ENCODE results near the gene ARID5B. TPM values are rescaled to one million over a fixed set of nuclear protein-coding genes. Genes with fewer than 3 reads are reported as not detected.

ARID5B gene
- total RNA-seq, 2 donors from 2014 or later = 67.9 to 90.1 TPM

DNA sequence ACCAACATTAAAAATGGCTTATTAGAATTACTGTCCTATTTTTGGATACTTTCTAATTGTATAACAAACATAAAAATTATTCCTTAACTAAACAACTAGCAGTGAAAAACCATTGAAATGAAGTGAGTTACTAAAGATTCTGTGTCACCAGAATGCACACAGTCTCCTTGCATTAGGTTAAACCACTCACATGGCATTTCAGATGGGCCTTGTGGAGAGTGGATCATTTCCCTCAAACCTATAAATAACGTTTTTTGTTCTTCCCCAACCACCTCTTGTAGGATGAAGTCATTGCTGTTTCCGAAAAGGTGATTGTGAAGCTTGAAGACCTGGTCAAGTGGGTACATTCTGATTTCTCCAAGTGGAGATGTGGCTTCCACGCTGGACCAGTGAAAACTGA is 38.4 kb downstream of the ARID5B start:
- Histone ChIP-seq H3K27me3 (replicated peaks; ENCODE audit: insufficient read depth) (no peaks in the 10 kb centered on the region), H3K4me3 (no peak overlapping the region), H3K27ac (peak overlapping the region; percentile 66 to 80), H3K9me3 (no peaks in the 10 kb centered on the region), H3K36me3 (no peaks in the 10 kb centered on the region), H3K4me1 (replicated peaks) (peaks cover 8% of the 10 kb centered on the region)
- 79% methylated on average over 3 of the region's 3 CpGs for WGBS
- DNase-seq (ENCODE audit: low spot score) = no peak
- no peak for TF ChIP-seq POLR2AphosphoS5 (IDR thresholded peaks at IDR 0.05)
- TF ChIP-seq POLR2A (IDR thresholded peaks at IDR 0.05) = no peak
- TF ChIP-seq, protein P1, sequence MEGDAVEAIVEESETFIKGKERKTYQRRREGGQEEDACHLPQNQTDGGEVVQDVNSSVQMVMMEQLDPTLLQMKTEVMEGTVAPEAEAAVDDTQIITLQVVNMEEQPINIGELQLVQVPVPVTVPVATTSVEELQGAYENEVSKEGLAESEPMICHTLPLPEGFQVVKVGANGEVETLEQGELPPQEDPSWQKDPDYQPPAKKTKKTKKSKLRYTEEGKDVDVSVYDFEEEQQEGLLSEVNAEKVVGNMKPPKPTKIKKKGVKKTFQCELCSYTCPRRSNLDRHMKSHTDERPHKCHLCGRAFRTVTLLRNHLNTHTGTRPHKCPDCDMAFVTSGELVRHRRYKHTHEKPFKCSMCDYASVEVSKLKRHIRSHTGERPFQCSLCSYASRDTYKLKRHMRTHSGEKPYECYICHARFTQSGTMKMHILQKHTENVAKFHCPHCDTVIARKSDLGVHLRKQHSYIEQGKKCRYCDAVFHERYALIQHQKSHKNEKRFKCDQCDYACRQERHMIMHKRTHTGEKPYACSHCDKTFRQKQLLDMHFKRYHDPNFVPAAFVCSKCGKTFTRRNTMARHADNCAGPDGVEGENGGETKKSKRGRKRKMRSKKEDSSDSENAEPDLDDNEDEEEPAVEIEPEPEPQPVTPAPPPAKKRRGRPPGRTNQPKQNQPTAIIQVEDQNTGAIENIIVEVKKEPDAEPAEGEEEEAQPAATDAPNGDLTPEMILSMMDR (IDR thresholded peaks at IDR 0.05) = no peak
- intact Hi-C loops (cut with DNase I) = loop anchor here (5.0 kb wide), 2 partner anchors 38 to 47 kb away; partner anchors contain the start of gene ARID5B

DNA sequence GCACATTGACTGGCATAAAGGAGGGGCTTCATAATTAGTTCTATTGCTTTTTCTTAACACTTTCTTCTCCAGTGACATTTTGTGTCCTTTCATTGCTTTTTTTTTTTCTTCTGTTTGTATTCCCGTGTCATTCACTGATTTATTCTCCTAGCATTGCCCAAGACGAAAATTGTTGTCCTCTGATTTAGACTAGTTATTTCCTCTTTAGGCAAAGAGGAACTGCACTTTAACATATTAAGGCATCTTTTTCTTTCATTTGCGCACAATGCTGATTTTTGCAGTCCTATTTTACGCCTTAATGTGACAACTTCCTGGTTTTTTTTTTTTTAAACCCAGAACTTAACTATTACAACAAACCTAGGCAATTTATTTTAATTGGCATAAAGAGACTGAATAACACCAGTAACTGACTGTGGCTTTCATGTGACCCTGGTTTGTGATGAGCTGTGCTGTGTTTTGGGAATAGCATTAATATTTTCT is 39.7 kb downstream of the ARID5B start:
- no peak overlapping the region for H3K4me3 ChIP-seq
- H3K9me3 ChIP-seq = no peaks in the 10 kb centered on the region
- no peaks in the 10 kb centered on the region for H3K27me3 ChIP-seq (replicated peaks; ENCODE audit: insufficient read depth)
- intact Hi-C loops (cut with DNase I) = loop anchor here (5.0 kb wide), 2 partner anchors 39 to 46 kb away; partner anchors contain the start of gene ARID5B
- DNase-seq (ENCODE audit: low spot score) = no peak
- TF ChIP-seq, protein P1 (IDR thresholded peaks at IDR 0.05) = no peak
- TF ChIP-seq POLR2A (IDR thresholded peaks at IDR 0.05) (no peak), POLR2AphosphoS5 (IDR thresholded peaks at IDR 0.05) (no peak)
- no peaks in the 10 kb centered on the region for H3K36me3 ChIP-seq
- 62% methylated on average over 4 of the region's 4 CpGs for WGBS
- peaks cover 4% of the 10 kb centered on the region for H3K4me1 ChIP-seq (replicated peaks)
- peak overlapping the region; percentile 40 to 80 for H3K27ac ChIP-seq

DNA sequence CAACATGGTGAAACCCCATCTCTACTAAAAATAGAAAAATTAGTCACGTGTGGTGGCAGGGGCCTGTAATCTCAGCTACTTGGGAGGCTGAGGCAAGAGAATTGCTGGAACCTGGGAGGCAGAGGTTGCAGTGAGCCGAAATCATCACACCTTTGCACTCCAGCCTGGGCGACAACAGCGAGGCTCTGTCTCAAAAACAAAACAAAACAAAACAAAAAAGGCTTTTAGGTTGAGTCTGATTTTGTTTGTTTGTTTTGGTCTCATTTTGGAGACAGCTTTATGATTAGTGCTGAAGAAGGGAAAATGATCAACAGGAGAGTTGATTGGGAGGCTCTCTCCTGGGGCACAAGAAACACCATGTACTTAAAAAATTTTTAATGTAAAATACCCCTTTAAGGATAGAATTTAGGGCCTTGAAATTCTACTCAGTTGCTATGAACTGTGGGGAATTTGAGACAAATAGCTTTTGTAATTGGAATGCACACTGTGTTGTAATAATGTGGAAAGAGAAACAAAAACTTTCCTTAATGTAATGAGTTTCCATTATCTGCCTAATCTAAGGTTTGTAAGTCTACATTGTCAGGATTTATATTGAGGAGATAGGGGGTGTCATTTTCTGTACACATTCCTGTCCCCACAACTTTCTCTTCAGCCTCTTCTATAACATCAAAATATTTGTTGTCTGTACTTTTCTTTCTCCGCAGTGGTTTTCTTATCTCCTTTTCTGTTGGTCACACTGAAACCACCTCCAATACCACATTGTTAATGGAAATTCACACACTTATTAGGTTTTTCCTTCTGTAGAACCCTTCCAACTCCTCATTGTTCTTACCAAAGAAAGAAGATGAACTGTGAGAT is 41.3 kb downstream of the ARID5B start:
- TF ChIP-seq POLR2A (IDR thresholded peaks at IDR 0.05) (no peak), POLR2AphosphoS5 (IDR thresholded peaks at IDR 0.05) (no peak)
- TF ChIP-seq, protein P1 (IDR thresholded peaks at IDR 0.05) = no peak
- peak overlapping the region; percentile 77 to 80 for H3K27ac ChIP-seq
- no peaks in the 10 kb centered on the region for H3K27me3 ChIP-seq (replicated peaks; ENCODE audit: insufficient read depth)
- H3K4me1 ChIP-seq (replicated peaks) = no peaks in the 10 kb centered on the region
- intact Hi-C loops (cut with DNase I) = loop anchor here (5.0 kb wide), 2 partner anchors 41 to 44 kb away; partner anchors contain the start of gene ARID5B
- no peaks in the 10 kb centered on the region for H3K36me3 ChIP-seq
- H3K9me3 ChIP-seq = no peaks in the 10 kb centered on the region
- 68% methylated on average over 5 of the region's 5 CpGs for WGBS
- no peak overlapping the region for H3K4me3 ChIP-seq
- DNase-seq (ENCODE audit: low spot score) = no peak

DNA sequence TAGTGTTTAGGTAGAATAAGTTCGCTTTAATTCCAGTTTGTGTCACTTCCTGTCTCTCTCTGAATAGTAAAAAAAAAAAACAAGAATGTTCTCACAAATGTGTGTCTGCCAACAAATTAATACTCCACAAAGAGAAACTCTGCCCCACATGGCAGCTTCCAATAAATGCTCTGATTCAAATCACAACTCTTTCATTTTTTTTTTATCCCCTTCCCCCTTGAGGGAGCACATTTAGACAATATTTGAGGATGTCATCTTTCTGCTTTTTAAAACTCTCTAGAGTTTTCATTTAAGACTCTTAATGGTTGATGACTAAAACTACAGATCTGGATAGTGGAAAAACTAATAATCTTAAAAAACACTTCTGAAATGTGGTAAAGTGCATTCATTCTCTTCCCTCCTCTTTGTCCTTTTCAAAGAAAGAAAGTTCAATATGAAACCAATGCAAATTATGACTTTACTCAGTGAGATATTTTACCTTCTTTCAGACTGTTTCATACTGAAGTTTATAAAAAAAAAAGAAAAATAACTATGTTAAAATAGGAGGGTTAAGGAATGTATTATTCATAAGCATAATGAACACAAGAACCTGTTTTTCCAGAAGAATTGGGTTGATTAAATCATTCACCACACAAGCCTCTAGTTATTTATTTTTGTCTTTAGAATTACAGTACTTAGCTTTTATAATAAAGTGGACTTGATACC is 42.3 kb downstream of the ARID5B start:
- H3K4me1 ChIP-seq (replicated peaks) = no peaks in the 10 kb centered on the region
- intact Hi-C loops (cut with DNase I) = loop anchor here (5.0 kb wide), 2 partner anchors 42 to 43 kb away; partner anchors contain the start of gene ARID5B
- no peak for TF ChIP-seq POLR2AphosphoS5 (IDR thresholded peaks at IDR 0.05)
- TF ChIP-seq, protein P1 (IDR thresholded peaks at IDR 0.05) = no peak

More for the DNA sequence above, 42.3 kb downstream of the ARID5B start:
- no peaks in the 10 kb centered on the region for H3K9me3 ChIP-seq
- no peaks in the 10 kb centered on the region for H3K27me3 ChIP-seq (replicated peaks; ENCODE audit: insufficient read depth)
- DNase-seq (ENCODE audit: low spot score) = no peak
- WGBS = 12% methylated on average over 1 of the region's 1 CpG
- H3K4me3 ChIP-seq = no peak overlapping the region
- no peaks in the 10 kb centered on the region for H3K36me3 ChIP-seq
- peak overlapping the region; percentile 77 to 80 for H3K27ac ChIP-seq

Data from prostate gland (tissue), 2 donors.